Measurements from ENCODE around the gene PRCC.

GRCh38 chr1:156834322-156834721 is 67.0 kb downstream of the PRCC start:
- TF ChIP-seq CTCF (IDR thresholded peaks at IDR 0.05; ENCODE audit: control extremely low read depth in 1 of 3, insufficient read depth in 1 of 3, low read depth in 1 of 3, low read length in 3 of 3) = no peak
- TF ChIP-seq NRF1 (IDR thresholded peaks at IDR 0.05; ENCODE audit: low read depth, low read length) = no peak
- no peak for TF ChIP-seq ZNF274 (IDR thresholded peaks at IDR 0.05; ENCODE audit: borderline replicate concordance, extremely low read depth, low read length)
- TF ChIP-seq POLR2AphosphoS5 (IDR thresholded peaks at IDR 0.05; ENCODE audit: low read depth, low read length) = no peak
- no peak for TF ChIP-seq RAD21 (IDR thresholded peaks at IDR 0.05 in 1 of 2, conservative IDR thresholded peaks at IDR 0.05 in 1 of 2; ENCODE audit: low read depth in 2 of 2, low read length in 2 of 2)
- no peak for TF ChIP-seq CHD7 (IDR thresholded peaks at IDR 0.05; ENCODE audit: insufficient replicate concordance, low read length)
- no peak for TF ChIP-seq RFX5 (IDR thresholded peaks at IDR 0.05; ENCODE audit: borderline replicate concordance, low read depth, low read length)
